Subcutaneous abdominal adipose tissue (tissue), 5 donors: ENCODE data around the gene CYTH3.

Experiments
- H3K27ac ChIP-seq: one replicate; pipeline ENCODE4 v1.7.0; 2013; ENCODE audit warnings: low read depth, mild to moderate bottlenecking, inconsistent platforms, low read length, moderate library complexity
- H3K27me3 ChIP-seq, 5 donors: one replicate each; pipeline ENCODE4 v1.7.0; 2013; ENCODE audit warnings: low read length in 5 of 5, inconsistent platforms in 1 of 5; ENCODE audit not compliant: control insufficient read depth in 5 of 5, insufficient read depth in 4 of 5
- H3K36me3 ChIP-seq, 5 donors: one replicate each; pipeline ENCODE4 v1.7.0; 2013; ENCODE audit warnings: low read length in 5 of 5; ENCODE audit not compliant: control insufficient read depth in 5 of 5, insufficient read depth in 5 of 5
- H3K4me1 ChIP-seq, 5 donors: one replicate each; pipeline ENCODE4 v1.7.0; 2013; ENCODE audit warnings: low read length in 5 of 5, mild to moderate bottlenecking in 3 of 5, moderate library complexity in 1 of 5; ENCODE audit not compliant: control insufficient read depth in 5 of 5, insufficient read depth in 5 of 5
- H3K4me3 ChIP-seq, 5 donors: one replicate each; pipeline ENCODE4 v1.7.0; 2013; ENCODE audit warnings: low read length in 5 of 5, low read depth in 1 of 5
- H3K9ac ChIP-seq, 5 donors: one replicate each; pipeline ENCODE4 v1.7.0; 2013; ENCODE audit warnings: low read length in 5 of 5, mild to moderate bottlenecking in 4 of 5, moderate library complexity in 3 of 5
- H3K9me3 ChIP-seq, 5 donors: one replicate each; pipeline ENCODE4 v1.7.0; 2013; ENCODE audit warnings: low read length in 5 of 5; ENCODE audit not compliant: control insufficient read depth in 5 of 5
- donor health status: healthy.
- donor health status: healthy.
- donor health status: healthy.
- donor health status: healthy.
- donor health status: healthy.

The CYTH3 gene

DNA sequence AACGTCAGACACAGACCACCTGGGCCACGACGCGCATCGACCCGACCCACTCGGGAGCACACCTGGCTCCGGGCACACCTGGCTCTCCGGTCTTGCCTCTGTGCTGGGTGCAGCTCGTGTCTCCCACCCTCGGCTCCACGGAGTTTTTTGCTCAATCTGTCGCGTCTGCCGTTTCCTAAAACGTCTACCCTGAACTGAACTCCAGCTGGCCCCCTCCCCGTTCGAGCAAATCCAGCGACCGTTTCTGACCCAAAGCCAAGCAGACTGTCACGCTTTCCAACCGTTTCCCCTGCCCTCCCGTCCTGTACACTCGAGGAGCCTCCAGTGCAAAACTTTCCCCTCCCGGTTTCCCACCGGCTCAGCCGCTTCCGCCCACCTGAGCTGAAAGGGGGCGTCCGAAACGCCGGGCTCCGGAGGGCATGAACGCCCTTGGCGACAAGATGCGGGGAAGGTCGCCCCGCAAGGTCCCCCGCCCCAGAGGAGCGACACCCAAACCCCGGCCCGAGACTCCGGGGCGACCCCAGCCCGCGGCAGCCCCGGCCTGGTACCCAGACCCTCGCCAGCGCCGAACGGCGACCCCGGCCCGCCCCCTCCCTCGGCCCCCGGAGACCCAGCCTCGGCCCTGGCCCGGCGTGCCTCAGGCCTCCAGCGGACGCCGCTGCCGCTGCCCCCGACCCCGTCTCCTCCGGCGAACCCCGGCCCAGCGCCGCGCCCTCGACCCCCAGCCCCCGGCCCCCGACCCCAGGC lies 557 bp downstream of the CYTH3 start:
- Histone ChIP-seq H3K4me3 (peak overlapping the region; percentile 83 to 94 (median 89)), H3K9me3 (no peaks in the 10 kb centered on the region), H3K9ac (peak overlapping the region; percentile 77 to 85 (median 82)), H3K36me3 (no peaks in the 10 kb centered on the region), H3K27ac (peak overlapping the region; percentile 60), H3K27me3 (no peaks in the 10 kb centered on the region), H3K4me1 (peaks cover 6 to 38% (median 32%) of the 10 kb centered on the region in 5 donors)

DNA sequence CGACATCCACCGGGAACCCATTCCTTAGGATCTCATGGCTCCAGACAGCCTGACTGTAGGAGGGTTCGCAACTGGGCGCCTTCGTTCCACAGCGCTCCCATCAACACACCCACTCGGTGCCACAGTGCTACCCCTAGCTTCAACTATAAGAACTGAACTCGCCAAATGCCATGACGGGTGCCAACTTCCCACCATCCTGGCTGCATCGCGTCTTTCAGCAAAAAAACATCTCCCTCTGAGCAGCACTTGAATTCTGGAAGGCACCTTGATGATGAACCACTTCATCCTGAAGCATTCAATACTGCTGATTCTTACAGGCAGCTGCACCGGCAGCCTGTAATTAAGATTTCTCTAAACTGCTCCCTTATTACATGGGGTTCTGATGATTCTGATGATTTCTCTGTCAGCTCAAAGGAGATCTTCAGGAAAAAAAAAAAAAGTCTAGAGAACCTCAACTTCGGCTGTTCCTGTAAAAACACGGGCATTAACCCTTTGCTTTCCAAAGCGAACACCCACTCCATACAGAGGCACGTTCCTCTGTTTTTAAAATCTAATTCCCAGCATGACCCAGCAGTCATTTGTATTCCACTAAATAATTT lies 1.3 kb downstream of the CYTH3 start:
- Histone ChIP-seq H3K4me3 (peak overlapping the region; percentile 83 to 94 (median 89)), H3K27me3 (no peaks in the 10 kb centered on the region), H3K4me1 (peaks cover 6 to 40% (median 32%) of the 10 kb centered on the region in 5 donors), H3K36me3 (no peaks in the 10 kb centered on the region), H3K27ac (peak overlapping the region; percentile 60), H3K9me3 (no peaks in the 10 kb centered on the region), H3K9ac (peak overlapping the region; percentile 77 to 85 (median 82))

DNA sequence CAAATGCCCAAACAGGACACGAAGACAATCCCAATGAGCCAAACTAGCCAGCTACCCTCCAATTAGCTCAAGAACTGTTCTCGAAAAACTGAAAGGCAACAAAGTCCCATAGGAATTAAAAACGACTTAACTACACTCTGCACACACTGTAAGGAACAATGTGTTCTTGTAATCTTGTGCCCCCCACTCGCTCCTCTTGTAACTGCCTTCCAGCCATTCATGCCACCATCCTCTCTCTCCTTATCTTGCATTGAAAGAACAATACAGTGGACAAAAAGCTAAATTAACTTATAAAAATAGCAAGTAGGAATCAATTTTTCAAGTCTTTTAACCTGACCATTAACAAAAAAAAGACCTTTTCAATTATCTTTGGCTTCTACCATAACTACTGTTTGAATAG lies 2.9 kb downstream of the CYTH3 start:
- Histone ChIP-seq H3K9me3 (no peaks in the 10 kb centered on the region), H3K36me3 (no peaks in the 10 kb centered on the region), H3K27me3 (no peaks in the 10 kb centered on the region), H3K4me3 (peak overlapping the region in 2 of 5 donors; percentile 16 to 39), H3K27ac (peak overlapping the region; percentile 30), H3K9ac (peak overlapping the region in 1 of 5 donors; percentile 11), H3K4me1 (peaks cover 6 to 40% (median 32%) of the 10 kb centered on the region in 5 donors)

DNA sequence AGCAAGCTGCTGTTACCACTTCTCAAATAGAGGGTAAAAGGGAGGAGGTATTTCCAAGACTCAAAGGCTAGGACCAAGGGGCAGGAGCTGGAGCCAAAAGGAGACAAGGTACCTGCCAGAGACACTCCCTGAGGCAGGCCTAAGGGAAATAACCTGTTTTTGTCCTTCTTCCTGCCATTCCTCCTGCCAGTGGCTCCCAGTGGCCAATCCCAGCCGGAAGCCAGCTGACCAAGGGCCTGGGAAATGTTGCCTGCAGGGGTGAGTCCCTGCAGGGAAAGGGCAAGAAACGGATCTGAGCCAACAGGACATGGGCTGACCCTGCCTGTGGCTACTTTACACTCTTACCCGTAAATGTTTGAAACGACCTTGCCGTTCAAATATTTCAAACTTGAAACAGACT lies 3.5 kb downstream of the CYTH3 start:
- H3K27ac ChIP-seq: peak overlapping the region; percentile 23
- H3K27me3 ChIP-seq: no peaks in the 10 kb centered on the region
- peaks cover 6 to 40% (median 32%) of the 10 kb centered on the region in 5 donors for H3K4me1 ChIP-seq
- H3K36me3 ChIP-seq: no peaks in the 10 kb centered on the region
- no peaks in the 10 kb centered on the region for H3K9me3 ChIP-seq
- no peak overlapping the region for H3K9ac ChIP-seq
- peak overlapping the region in 1 of 5 donors; percentile 39 for H3K4me3 ChIP-seq

DNA sequence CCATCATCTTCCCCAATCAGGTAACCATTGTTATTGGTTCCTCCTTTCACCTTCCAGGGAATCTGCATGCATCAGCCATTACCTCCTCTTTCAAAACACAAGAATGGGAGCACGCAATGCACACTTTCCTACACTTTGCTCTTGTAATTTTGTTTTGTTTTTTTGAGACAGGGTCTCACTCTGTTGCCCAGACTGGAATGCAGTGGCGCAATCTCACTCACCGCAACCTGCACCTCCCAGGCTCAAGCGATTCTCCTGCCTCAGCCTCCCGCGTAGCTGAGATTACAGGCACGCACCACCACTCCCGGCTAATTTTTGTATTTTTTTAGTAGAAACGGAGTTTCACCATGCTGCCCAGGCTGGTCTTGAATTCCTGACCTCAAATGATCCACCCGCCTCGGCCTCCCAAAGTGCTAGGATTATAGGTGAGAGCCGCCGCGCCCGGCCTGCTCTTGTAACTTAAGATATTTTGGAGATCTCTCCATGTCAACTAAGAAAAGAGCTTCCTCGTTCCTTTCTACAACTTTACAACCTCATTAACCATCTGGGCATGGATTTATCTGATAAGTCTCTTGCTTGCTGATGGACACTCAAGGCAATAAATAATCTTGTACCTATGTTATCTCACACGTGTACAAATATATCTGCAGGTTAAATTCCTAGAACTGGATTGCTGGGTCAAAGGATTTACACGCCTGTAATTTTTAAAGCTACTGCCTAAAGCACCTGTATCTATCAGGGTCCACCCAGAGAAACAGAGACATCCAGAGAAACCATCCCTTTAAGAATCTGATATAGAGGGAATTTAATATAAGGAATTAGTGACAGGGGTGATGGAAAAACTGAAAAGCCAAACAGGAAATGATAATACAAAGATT lies 4.2 kb downstream of the CYTH3 start:
- H3K27me3 ChIP-seq: no peaks in the 10 kb centered on the region
- H3K9me3 ChIP-seq: no peaks in the 10 kb centered on the region
- no peaks in the 10 kb centered on the region for H3K36me3 ChIP-seq
- H3K27ac ChIP-seq: peak overlapping the region; percentile 23
- peaks cover 6 to 39% (median 32%) of the 10 kb centered on the region in 5 donors for H3K4me1 ChIP-seq
- H3K4me3 ChIP-seq: no peak overlapping the region
- H3K9ac ChIP-seq: no peak overlapping the region

DNA sequence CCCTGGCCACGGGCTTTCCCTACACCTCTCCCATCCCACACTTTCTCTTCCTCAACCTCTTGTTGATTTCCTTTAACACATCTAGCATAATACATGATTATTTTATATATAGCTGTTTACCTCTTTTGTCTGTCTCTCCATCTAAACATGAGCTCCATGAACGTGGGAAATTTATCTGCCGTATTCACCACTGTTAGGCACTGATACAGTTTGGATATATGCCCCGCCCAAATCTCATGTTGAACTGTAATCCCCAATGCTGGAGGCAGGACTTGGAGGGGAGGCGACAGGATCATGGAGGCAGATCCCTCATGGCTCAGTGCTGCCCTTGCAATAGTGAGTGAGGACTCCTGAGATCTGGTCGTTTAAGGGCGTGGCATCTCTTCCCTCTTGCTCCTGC lies 5.7 kb downstream of the CYTH3 start:
- H3K9ac ChIP-seq: no peak overlapping the region
- no peaks in the 10 kb centered on the region for H3K36me3 ChIP-seq
- H3K4me1 ChIP-seq: peaks cover 6 to 41% (median 33%) of the 10 kb centered on the region in 5 donors
- no peak overlapping the region for H3K4me3 ChIP-seq
- no peak overlapping the region for H3K27ac ChIP-seq
- no peaks in the 10 kb centered on the region for H3K27me3 ChIP-seq
- H3K9me3 ChIP-seq: no peaks in the 10 kb centered on the region

DNA sequence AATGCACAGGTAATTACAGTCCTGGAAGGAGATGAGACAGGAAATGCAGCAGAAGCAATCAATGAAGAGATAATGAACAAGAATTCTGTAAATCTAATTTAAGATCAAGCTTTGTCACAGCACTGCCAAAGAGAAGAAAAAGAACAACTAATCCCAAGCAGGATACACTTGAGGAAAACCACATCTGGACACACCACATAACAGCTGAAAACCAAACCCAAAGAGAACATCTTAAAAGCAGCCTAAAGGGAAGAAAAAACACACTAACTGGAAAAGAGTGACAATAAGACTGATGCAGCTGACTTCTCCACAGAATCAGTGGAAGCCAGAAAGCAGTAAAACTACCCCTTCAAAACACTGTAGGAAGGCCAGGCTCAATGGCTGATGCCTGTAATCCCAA lies 10.2 kb downstream of the CYTH3 start:
- H3K4me3 ChIP-seq: no peak overlapping the region
- H3K4me1 ChIP-seq: peaks cover 10 to 53% (median 49%) of the 10 kb centered on the region in 5 donors
- no peaks in the 10 kb centered on the region for H3K27me3 ChIP-seq
- H3K27ac ChIP-seq: no peak overlapping the region
- H3K9ac ChIP-seq: no peak overlapping the region
- H3K9me3 ChIP-seq: no peaks in the 10 kb centered on the region
- H3K36me3 ChIP-seq: no peaks in the 10 kb centered on the region

DNA sequence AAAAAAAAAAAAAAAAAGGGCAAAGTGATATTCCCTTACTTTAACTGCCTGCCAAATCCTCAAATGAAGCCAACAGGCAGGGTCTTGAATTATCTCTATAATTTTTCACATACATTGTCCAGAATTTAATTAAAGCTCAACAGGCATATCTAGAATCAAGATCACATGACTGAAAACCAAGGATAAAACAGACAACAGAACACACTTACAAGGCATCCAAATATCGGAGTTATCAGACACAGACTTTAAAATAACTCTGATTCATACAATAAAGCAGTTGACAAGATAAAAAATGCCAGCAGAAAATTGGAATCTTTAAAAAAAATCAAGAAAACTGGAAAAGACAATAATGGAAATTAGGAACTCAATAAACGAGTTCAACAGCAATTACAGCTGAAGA lies 10.7 kb downstream of the CYTH3 start:
- peaks cover 15 to 55% (median 52%) of the 10 kb centered on the region in 5 donors for H3K4me1 ChIP-seq
- H3K9ac ChIP-seq: no peak overlapping the region
- H3K4me3 ChIP-seq: no peak overlapping the region
- H3K27me3 ChIP-seq: no peaks in the 10 kb centered on the region
- no peaks in the 10 kb centered on the region for H3K36me3 ChIP-seq
- H3K9me3 ChIP-seq: no peaks in the 10 kb centered on the region
- H3K27ac ChIP-seq: peak overlapping the region; percentile 59

DNA sequence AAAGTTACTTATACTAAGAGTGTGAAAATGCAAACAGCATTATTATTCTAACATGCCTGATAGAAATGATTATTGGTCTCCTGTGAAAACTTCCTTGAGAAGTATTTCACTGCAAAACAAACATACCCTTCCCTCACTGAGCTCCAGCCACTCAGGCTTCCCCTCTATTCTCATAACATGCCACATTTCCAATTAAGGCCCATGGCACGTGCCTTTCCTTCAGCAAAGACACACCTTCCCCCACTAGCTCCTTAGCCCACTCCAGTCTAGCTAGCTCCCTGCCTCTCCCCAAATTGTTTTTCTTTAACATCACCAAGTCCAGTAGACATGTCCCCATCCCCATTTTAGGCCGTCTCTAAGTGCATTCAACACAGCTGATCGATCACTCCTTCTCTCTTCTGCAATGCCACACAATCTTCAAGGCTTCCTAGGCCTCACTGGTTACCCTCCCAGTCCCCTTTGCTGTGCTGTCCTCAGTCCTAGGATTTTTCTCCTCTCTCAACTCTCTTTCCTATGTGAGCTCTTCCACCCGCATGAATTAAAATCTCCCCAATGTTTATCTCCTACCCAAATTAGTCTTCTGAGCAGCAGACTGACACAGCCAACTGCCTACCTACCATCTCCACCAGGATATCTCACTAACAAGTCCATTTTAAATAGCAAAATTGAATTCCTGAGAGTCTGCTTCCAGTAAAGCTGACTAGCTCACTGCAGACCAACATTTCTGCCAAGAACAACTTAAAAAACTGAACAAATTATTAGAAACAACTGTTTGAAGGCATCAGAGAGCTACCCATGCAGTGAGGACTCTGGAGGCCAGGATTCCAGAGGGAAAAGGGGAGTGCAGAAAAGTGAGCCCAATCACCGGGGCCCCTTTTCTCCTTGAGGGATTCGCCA lies 11.9 kb downstream of the CYTH3 start:
- Histone ChIP-seq H3K9me3 (no peaks in the 10 kb centered on the region), H3K4me1 (peaks cover 17 to 65% (median 62%) of the 10 kb centered on the region in 5 donors), H3K4me3 (peak overlapping the region in 1 of 5 donors; percentile 15), H3K36me3 (no peaks in the 10 kb centered on the region), H3K27ac (peak overlapping the region; percentile 59), H3K9ac (peak overlapping the region in 1 of 5 donors; percentile 33), H3K27me3 (no peaks in the 10 kb centered on the region)
